NCI-H526 treated with DMSO at 0.1 percent for 48 hours (cell line): ENCODE results near the gene BORCS6.
A peak's percentile ranks its signal among the peaks of the same experiment; 100 is the strongest.
"Not testable (repeated sequence)": the region's sequence is repeated elsewhere in the genome, so short reads cannot be mapped to it uniquely, and the experiment has no call there.

ENCODE experiments used
- DNase-seq: peaks from one replicate; lab custom pipeline; 2025; lab: John Stamatoyannopoulos, UW

BORCS6 gene

GRCh38 chr17:8189711-8190477 is at the start of gene BORCS6:
Gene BORCS6, minus strand, starts transcription at chr17:8190180. Its CDS starts 40 bp downstream, at chr17:8190140.
- DNase-seq, result peak; percentile 92

- no peak for DNase-seq
Measured at GRCh38 chr17:8237886-8238285, 47.9 kb upstream of the BORCS6 start.

DNA sequence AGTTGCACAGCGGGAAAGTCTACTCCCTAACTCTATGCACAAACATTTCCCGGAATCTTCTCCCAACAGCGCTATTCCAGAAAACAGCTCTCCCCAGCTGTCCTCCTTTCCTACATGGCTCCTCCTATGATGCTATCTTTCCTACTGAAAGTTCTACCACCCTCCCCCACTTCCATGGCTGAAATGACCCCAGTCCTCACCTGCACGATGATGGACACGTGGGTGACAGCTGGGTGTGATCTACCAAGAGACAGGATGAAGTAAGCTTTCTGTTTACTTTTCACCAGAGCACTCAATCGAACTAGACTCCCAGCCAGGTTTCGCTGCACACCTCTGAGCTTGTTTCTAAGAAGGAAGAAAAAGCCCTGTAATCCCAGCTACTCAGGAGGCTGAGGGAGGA is 47.2 kb upstream of the BORCS6 start:
- no peak for DNase-seq

- no peak for DNase-seq
Measured at GRCh38 chr17:8235676-8236075, 45.7 kb upstream of the BORCS6 start.

- DNase-seq, result no peak
Measured at GRCh38 chr17:8234361-8235270, 44.6 kb upstream of the BORCS6 start.

DNA sequence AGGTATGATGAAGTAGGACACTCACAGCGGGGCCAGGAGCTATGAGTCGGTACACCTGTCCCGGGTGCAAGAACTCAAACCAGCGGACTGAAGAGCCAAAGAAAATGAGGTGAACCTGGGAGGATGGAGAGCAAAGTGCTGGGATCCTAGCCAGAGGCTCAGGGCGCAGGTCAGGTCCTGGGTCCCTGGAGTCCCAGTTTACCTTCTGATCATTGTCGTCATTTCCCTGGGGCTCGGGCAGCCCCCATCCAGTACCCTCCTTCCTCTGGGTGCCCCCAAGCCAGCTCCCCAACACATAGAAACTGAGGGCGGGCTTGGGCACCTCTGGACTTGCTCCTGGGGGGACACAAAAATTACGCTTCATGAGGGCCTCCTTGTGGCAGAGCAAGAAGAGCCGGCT is 41.7 kb upstream of the BORCS6 start:
- no peak for DNase-seq

- DNase-seq, result no peak
Measured at GRCh38 chr17:8227238-8227581, 37.2 kb upstream of the BORCS6 start.

DNA sequence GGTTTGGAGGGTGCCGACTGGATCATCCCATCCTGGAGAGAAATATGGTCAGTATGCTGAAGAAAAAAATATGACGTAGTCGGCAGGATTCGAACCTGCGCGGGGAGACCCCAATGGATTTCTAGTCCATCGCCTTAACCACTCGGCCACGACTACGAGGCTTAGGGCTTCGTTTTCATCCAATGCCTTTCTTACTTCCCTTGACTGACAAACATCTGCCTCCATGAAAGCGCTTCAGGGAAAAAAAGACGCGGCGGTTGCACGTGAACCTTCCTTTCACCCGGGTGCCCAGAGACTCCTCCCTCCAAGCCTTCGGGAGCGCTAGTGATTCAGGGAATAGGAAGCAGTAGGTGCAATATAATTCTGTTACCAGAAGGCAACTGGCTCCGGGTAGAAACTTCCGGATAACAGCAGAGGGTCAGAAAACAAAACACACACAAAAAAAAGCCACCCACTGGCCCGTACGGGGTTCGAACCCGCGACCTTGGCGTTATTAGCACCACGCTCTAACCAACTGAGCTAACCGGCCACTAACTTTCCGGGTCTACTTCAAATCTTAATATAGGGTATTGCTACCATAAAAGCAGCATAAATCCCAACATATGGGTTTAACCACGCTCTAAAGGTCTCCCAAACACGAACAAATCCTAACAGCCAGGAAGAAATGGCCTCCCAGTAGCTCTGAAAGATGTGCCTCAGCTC is 36.7 kb upstream of the BORCS6 start:
- peak; percentile 46 for DNase-seq

GRCh38 chr17:8225813-8226535 is 36.0 kb upstream of the BORCS6 start:
- peak; percentile 34 for DNase-seq

DNA sequence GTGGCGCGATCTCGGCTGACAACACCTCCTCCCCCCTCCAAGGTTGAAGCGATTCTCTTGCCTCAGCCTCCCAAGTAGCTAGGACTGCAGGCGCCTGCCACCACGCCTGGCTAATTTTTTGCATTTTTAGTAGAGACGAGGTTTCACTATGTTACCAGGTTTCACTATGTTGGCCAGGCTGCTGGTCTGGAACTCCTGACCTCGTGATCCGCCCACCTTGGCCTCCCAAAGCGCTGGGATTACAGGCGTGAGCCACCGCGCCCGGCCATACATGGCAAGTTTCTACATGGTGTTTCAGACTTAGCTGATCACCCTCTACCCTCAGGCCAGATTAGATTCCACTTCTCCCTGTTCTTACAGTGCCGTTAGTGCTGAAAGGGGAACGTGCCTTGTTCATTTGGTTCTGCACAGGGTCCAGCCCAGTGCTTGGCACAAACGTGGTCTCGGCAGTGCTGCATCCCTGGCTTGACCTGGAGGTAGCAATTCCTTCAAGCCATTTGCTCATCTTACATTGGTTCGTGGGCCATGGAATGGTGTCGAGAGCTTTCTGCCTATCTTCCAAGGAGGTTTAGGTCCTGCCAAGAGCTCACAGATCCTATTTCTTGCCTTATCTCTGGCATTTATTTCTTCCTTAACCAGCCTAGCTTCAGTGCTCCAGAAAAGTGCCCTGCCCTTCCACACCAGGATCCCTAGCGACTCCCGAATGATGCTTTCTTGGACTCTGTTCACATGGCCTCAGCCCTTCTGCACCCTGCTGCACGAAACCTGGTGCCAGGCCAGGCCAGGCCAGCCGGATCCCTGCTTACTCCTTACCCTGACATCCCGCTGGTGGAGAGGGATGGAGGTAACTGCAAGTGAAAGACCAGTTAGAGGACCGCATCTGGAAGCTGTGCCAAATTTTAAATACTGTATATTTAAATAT is 35.2 kb upstream of the BORCS6 start:
- no peak for DNase-seq

DNA sequence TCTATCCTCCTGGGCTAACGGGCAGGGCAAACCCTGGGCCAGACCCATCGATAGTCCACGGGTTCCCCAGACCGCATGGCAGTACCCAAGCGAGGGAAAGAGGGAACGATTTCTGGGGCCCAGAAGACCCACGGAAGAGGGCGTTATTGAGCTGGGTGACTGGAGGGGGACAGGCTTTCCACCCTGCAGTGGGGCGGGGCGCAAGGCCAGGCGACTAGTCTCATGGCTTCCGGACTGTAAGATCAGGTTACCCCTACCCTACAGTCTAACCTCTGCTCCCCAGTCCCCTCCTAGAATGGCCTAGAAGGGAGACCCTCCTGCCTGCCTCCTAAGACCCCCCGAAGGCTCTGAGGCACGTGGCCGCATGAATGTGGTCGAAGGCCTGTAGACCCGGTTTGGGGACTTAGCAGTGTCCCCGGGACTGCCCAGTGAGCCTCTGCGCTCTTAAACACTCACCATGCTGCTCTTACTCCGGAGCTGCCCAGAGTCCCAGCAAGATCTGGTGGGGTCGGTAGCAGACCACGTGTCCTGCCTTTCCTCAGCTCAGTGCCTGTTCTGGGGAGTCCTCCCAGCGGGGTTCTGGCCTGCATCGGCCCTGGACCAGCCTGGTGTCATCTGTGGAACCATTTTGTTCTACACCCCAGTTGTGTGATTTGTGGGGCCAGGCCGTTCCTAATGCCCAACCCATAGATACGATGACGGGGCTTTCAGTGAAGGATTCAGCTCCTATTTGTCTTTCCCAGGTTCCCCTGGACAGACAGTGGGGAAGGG is 33.6 kb upstream of the BORCS6 start:
- DNase-seq, result no peak

DNA sequence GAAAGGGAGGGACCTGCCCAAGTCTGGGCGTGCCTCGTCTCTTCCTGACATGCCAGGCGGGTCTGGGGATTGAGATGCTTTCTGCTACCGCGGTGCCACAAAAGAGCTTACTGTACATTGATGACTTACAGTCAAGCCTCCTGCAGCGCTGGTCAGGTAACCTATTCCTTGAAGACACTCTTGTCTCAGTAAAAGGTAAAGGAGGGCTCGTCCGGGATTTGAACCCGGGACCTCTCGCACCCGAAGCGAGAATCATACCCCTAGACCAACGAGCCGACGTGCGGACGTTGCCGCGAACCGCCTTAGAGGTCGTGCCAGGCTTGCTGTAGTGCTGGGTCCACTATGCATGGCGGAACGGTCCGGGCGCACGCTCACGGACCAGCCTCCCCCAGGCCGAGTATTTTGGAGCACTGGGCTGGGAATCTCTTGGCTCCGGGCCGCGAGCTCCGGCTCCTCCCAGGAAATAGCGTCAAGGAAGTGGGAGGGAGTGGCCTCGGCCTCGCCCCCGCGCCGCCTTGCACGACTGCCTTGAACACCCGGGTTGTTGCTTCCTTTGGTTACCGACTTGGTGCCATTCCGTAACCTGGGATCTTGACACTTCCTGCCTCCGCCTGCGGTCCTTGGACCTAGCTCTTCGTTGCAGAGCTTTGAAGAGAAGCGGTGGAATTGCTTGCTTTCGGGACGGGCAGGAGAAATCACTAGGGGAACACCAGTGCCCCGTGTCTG is 32.8 kb upstream of the BORCS6 start:
- DNase-seq, result peak; percentile 74

DNA sequence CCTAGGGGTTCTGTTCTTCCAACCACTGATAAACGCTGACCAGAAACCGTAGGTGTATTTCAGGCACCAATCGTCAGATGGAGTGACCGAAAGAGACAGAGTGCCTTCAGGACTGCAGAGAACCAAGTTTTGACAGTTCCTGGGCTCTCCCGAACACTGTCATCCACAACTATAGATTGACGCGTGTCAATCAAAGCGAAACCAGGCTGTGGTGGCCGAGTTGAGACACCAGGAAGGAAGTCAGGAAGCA is 32.3 kb upstream of the BORCS6 start:
- no peak for DNase-seq

- DNase-seq, result peak; percentile 76
Measured at GRCh38 chr17:8221663-8222379, 31.8 kb upstream of the BORCS6 start.

GRCh38 chr17:8220783-8221662 is 31.0 kb upstream of the BORCS6 start:
- DNase-seq, result peak; percentile 74

DNA sequence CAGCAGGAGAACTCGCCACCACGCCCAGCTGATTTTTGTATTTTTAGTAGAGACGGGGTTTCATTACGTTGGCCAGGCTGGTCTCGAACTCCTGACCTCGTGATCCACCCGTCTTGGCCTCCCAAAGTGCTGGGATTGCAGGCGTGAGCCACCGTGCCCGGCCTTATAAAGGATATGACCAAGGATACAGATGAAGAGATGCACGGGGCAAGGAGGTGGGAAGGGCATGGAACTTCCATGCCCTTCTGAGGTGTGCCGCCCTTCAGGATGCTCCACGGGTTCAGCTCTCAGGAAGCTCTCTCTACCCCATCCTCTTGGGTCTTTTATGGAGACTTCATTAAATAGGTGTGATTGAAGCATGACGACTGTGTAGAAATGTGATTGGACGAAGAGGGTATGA is 24.0 kb upstream of the BORCS6 start:
- DNase-seq, result not testable (repeated sequence)

GRCh38 chr17:8212312-8213180 is 22.6 kb upstream of the BORCS6 start:
- no peak for DNase-seq
